Esophagus muscularis mucosa (tissue), 3 donors: Measurements from ENCODE around the gene DLK2.
"Not testable (repeated sequence)": the region's sequence is repeated elsewhere in the genome, so short reads cannot be mapped to it uniquely, and the experiment has no call there.

Source experiments
- CTCF ChIP-seq, 3 experiments: fragments of 200-600 bp in 2 of 3; fragments of 450-650 bp in 1 of 3; sonication (generic) in 2 of 3; IDR thresholded peaks; one replicate each; pipeline ENCODE4 v1.5.1; 2017 to 2019; ENCODE audit warnings: antibody characterized with exemption in 3 of 3, mild to moderate bottlenecking in 2 of 3, moderate library complexity in 1 of 3
- EP300 ChIP-seq: sonication (generic); formaldehyde crosslinking; IDR thresholded peaks from one replicate; pipeline ENCODE4 v1.6.1; 2017; ENCODE audit warnings: antibody characterized with exemption

DNA sequence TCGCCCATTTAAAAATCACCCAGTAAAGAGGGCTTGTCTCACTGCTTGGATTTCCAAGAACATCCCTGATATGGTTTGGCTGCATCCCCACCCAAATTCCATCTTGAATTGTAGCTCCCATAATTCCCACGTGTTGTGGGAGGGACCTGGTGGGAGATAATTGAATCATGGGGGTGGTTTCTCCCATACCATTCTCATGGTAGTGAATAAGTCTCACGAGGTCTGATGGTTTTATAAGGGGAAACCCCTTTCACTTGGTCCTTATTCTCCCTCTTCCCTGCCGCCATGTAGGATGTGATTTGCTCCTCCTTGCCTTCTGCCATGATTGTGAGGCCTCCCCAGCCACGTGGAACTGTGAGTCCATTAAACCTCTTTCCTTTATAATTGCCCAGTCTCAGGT, 11.9 kb upstream of the DLK2 start:
- not testable (repeated sequence) for TF ChIP-seq EP300; CTCF (IDR thresholded peaks at IDR 0.05)
